ENCODE results near the gene ASB6.
"Not testable (repeated sequence)": the region's sequence is repeated elsewhere in the genome, so short reads cannot be mapped to it uniquely, and the experiment has no call there.

ASB6 gene

DNA sequence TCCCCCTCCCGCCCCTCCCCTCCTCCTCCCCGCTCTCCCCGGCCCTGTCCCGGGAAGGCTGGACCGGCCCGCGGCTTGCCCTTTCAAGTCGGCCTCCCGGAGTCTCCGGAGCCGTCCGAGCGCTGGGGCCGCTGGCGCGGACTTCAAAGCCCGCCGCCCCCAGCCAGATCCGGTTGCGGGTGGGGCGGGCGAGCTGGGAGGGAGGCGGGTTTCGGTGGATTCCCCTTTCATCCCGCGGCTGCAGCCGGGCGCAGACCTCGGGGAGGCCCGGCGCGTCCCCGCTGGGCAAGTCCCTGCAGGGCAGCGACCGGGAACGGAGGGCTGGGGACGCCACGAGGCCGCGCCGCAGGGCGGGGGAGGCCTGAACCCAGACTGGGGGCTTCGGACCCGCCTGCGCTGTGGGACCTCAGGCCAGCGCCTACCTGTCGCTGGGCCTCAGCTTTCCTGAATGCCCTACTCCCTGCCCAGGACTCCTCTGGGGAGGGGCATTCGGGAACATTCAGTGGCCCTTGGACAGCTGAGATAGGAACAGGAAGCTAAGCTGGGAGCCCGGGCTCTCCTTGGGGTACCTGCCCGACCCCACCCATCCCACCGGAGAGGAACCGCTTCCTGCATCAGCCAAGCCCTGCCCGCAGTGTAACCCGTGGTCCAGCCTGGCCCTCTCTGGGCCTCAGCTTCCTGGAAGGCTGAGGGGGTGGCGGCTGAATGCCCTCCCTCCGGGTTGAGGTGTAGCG is 44.4 kb downstream of the ASB6 start:
- DNase-seq = no peak
- in situ Hi-C loops (cut with HindIII; ENCODE audit: low pct_ligation_motif_present, low pct_unique_long_range_greater_than_20kb, low sequenced_read_pairs) = no loop called here

DNA sequence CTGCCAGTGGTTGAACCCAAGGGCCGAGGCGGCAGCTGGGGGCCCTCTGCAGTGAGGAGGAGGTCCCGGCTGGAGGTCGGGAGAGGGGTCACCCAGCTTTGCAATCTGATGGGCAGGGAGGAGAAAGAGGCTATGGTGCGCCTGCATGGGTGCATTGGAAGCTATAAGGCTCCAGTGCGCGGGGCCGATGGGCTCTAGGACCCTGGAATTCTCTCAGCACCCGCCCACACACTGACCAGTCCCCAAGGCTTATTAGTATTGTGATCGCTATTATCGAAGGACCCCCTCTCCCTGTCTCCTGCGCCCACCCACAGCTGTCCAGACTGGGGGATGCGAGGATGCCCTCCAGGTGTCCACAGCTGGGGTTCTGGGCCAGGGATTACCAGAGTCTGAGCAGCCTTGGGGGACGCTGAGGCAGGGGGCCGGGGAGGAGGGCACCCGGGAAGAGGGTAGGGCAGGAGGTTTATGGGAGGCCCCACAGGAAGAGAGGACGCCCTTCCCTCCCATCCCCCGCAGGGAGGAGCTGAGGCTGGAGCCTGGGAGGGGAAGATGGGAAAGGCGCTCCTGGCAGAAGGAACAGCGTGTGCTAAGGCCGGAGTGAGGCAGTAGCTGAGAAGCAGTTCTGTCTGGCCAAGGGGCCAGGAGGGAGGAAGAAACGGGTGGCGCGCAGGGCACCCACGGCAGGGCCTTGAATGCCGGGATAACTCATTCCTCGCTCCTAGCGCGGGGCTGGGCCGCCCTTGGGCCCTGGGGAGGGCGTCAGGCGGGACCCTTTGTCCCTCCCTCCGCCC is 45.2 kb downstream of the ASB6 start:
- in situ Hi-C loops (cut with HindIII; ENCODE audit: low pct_ligation_motif_present, low pct_unique_long_range_greater_than_20kb, low sequenced_read_pairs) = no loop called here
- DNase-seq = no peak

DNA sequence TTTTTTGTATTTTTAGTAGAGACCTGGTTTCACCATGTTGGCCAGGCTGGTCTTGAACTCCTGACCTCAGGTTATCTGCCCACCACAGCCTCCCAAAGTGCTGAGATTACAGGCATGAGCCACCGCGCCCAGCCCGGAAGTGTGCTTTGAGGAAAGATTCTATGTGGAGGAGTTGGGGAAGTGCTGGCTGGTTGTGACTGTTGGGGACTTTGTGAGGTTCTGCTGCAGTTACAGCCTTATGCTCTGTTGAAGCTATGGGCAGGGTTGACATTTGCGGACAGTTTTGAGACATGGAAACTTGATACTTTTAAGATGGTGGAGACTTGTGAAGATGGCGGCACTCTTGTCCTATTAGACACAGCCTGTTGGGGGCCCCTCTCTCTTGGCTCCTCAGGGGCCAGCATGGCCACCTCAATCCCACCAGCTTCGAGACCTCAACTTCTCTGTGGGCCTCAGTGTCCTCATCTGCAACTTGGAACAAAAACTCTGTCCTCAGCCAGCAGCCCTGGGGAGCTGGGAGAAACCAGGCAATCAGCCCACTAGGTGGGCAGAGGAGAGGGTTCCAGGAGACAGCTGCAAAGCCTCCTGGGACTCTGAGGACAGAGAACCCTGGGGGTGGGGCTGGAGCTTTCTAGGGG is 45.9 kb downstream of the ASB6 start:
- in situ Hi-C loops (cut with HindIII; ENCODE audit: low pct_ligation_motif_present, low pct_unique_long_range_greater_than_20kb, low sequenced_read_pairs) = no loop called here

DNA sequence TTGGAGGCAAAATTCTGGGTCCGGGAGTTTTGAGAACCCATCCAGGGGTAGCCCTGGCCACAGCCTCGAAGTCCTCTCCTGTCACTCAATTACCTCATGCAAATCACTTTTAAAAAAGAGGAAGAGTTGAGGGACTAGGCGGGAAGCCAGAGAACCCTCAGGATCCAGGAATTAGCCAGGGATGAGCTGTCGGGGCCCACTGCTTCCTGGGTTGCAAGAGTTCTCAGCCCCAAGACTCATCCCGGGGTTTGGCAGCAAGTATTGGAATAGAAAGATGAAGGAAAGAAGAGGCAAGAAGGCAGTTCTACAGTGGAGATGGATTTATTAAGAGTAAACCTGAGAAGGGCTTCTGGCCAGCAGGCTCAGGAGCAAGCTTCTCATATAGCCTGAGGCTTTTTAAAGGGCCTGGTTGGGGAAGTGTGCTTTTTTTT is 46.6 kb downstream of the ASB6 start:
- in situ Hi-C loops (cut with HindIII; ENCODE audit: low pct_ligation_motif_present, low pct_unique_long_range_greater_than_20kb, low sequenced_read_pairs) = no loop called here
- no peak for DNase-seq

More for the DNA sequence above, 45.9 kb downstream of the ASB6 start:
- DNase-seq = no peak

DNA sequence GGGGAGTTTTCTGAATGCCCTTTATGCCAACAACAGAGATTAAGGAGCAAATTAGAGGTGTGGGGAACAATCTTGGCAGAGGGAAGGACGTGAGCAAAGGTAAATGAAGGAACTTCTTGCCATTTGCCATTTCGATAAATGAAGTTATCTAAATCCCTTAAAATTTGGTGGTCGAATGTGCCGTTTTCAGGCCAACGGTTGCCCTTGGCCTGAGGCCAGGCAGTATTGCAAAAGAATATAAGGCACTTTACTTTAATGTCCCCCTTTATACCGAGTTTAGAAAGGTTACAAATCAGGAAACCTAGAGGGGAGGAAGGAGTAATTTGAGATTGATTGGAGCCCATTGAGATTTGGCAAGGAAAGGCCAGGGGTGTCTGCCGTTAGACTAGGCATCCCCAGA is 47.3 kb downstream of the ASB6 start:
- no peak for DNase-seq
- in situ Hi-C loops (cut with HindIII; ENCODE audit: low pct_ligation_motif_present, low pct_unique_long_range_greater_than_20kb, low sequenced_read_pairs) = no loop called here

DNA sequence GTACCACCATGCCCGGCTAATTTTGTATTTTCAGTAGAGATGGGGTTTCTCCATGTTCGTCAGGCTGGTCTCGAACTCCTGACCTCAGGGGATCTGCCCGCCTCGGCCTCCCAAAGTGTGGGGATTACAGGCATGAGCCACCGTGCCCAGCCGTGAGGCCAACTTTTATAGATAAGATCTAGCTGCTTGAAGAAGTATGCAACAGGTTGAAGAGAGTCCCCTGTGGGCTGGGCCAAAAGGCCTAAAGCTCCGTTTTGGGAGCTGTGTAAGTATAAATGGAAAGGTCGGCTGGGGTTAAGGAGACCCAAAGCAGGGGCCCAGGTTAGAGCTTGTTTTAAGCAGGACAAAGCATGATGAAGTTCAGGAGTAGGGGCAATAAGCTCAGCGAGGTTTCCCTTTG is 49.2 kb downstream of the ASB6 start:
- DNase-seq; in situ Hi-C loops (cut with HindIII; ENCODE audit: low pct_ligation_motif_present, low pct_unique_long_range_greater_than_20kb, low sequenced_read_pairs): not testable (repeated sequence)

DNA sequence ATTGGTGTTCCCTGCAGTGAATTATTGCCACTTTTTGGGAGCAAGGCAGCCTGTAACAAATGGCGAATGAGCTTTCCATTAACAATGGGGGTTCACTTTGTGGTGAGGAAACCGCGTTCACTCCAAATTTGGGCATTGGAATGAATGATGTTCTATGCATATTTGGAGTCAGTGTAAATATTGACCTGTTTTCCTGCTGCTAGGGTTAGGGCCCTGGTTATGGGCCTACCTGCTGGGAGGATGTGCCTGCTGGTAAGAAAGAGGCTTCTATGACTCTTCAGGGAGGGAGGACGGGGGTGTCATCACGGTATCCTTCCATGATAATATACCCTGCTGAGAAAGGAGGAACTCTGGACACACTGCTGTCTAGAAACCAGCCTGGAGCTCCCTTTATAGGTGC is 50.0 kb downstream of the ASB6 start:
- in situ Hi-C loops (cut with HindIII; ENCODE audit: low pct_ligation_motif_present, low pct_unique_long_range_greater_than_20kb, low sequenced_read_pairs) = no loop called here
- DNase-seq = no peak

DNA sequence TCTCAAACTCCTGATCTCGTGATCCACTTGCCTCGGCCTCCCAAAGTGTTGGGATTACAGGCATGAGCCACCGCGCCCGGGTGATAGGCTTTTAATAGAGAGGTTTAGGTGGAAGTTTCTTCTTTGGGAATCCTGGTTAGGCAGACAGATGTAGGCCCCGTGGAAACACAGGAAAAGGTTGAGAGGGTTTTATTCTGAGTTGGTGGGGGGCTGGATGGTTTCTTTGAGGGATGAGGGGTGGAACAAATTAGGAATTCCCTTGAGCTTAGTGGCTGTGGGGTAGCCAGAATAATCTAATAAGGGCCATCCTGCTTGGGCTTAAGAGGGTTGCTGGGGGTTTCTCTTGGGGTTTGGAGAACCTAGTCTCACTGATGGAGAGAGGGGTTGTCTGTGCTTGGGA is 51.5 kb downstream of the ASB6 start:
- DNase-seq = no peak
- in situ Hi-C loops (cut with HindIII; ENCODE audit: low pct_ligation_motif_present, low pct_unique_long_range_greater_than_20kb, low sequenced_read_pairs) = no loop called here

DNA sequence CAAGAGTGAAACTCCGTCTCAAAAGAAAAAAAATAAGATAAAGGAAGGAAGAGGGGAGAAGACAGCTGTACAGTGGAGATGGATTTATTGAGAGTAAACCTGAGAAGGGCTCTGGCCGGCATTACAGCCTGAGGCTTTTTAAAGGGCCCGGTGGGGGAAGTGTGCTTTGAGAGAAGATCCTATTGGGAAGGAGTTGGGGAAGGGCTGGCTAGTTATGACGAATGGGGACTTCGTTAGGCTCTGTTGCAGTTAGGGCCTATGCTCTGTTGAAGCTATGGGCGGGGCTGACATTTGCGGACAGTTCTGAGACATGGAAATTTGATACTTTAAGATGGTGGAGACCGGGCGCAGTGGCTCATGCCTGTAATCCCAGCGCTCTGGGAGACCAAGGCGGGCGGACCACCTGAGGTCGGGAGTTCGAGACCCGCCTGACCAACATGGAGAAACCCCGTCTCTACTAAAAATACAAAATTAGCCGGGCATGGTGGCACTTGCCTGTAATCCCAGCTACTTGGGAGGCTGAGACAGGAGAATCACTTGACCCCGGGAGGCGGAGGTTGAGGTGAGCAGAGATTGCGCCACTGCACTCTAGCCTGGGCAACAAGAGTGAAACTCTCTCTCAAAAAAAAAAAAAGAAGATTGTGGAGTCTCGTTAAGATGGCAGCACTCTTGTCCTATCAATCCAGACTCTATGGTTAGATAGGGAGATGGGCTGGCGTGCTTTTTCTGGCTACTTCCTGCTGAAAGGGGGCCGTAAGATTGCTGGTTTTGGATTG is 54.3 kb downstream of the ASB6 start:
- no peak for DNase-seq
- in situ Hi-C loops (cut with HindIII; ENCODE audit: low pct_ligation_motif_present, low pct_unique_long_range_greater_than_20kb, low sequenced_read_pairs) = no loop called here

DNA sequence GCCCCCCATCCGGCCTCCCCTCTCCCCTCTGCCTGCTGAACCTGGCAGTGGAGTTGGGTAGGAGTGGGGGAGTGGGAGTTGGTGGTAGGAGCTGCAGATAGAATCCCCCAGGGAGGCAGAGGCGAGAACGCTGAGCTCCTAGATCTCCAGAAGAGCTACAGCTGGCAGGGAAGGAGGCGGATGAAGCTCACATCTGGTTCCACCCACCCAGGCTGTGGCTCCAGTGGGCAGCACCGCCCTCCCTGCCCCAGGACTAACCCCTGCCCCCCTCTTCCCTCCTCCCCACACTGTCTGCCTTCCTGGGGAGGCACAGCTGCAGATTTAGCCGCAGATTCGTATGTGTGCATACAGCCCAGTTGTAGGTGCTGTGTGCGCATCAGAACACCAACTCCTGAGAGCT is 55.3 kb downstream of the ASB6 start:
- no peak for DNase-seq
- in situ Hi-C loops (cut with HindIII; ENCODE audit: low pct_ligation_motif_present, low pct_unique_long_range_greater_than_20kb, low sequenced_read_pairs) = no loop called here

DNA sequence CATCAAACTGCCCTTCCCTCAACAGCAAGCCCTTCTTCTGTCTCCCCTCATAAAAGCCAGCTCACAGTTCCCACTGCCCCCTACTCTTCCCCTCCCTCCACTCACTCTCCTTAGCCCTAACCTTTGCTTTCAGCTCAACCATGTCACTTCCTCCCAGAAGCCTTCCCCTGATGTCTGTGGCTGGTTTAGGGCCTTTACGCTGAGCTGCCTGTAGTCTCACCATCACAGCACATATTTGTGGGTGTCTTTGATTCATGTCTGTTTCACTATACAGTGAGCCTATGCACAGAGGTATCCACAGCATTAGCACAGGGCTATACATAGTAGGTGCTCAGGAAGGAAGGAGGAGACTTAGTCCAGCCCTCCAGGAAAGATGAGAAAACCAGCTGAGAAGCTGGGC is 55.7 kb downstream of the ASB6 start:
- in situ Hi-C loops (cut with HindIII; ENCODE audit: low pct_ligation_motif_present, low pct_unique_long_range_greater_than_20kb, low sequenced_read_pairs) = no loop called here
- DNase-seq = no peak

DNA sequence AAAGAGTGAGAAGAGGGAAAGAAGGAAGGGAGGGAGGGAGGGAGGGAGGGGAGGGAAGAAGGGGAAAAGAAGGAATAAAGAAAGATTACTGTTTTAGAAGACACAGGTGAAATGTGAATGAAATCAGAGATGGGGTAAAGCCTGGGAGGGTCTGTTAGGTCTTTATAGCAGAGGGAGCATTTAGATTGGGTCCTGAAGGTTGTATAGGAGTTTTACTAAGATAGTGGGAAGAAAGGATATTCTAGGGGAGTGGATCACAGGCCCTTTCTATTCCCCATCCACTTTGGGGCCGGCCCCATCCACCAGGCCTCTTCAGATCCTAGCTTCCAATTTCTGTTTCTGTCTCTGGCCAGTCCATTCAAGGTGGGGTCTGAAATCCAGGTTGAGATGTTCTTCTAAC is 56.6 kb downstream of the ASB6 start:
- no peak for DNase-seq
- in situ Hi-C loops (cut with HindIII; ENCODE audit: low pct_ligation_motif_present, low pct_unique_long_range_greater_than_20kb, low sequenced_read_pairs) = no loop called here

Data from ACHN (cell line).